ENCODE measurements around the gene NOP58.
"Not testable (repeated sequence)": the region's sequence is repeated elsewhere in the genome, so short reads cannot be mapped to it uniquely, and the experiment has no call there.

The NOP58 gene, protein sequence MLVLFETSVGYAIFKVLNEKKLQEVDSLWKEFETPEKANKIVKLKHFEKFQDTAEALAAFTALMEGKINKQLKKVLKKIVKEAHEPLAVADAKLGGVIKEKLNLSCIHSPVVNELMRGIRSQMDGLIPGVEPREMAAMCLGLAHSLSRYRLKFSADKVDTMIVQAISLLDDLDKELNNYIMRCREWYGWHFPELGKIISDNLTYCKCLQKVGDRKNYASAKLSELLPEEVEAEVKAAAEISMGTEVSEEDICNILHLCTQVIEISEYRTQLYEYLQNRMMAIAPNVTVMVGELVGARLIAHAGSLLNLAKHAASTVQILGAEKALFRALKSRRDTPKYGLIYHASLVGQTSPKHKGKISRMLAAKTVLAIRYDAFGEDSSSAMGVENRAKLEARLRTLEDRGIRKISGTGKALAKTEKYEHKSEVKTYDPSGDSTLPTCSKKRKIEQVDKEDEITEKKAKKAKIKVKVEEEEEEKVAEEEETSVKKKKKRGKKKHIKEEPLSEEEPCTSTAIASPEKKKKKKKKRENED

DNA sequence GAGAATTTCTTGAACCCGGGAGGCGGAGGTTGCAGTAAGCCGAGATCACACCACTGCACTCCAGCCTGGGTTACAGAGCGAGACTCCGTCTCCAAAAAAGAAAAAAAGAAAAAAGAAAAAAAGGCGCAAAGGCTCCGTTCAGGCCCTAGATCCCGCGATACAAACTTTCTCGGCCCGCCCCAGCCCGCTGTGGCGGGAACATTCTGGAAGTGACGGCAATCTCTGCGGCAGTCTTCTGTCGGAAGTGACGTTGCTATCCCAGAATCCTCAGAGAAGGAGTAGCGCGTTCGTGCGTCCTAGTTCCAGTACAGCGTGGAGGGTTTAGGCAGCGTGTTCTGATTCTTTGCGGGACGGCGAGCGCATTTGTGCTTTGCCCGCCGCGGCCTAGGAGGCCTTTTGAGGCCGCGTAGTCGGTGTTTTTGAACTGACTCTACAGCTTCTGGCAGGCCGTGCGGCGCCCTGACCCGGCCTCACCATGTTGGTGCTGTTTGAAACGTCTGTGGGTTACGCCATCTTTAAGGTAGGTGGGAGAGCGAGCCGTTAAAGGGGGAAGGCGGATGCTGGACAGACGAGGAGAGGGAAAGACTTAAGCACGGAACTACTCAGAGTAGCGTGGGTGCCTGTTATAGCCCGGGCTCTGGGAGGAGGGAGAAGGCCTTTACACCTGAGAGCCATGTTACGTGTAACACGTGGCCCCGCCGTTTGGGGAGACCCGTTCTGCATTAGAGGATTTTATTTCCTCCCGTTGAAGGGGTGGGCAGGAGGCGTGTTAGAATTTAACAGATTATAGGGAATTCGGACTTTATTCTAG lies at the start of gene NOP58:
Gene NOP58 (plus strand): TSS at position 297 of the 811 bp plus-strand sequence. CDS start 179 bp downstream, at position 476.
- ATAC-seq (ENCODE audit: low read depth) (peak; percentile 92), DNase-seq (ENCODE audit: low spot score) (peak; percentile 89)
- H3K27me3 ChIP-seq (ENCODE audit: insufficient read depth, poor library complexity, severe bottlenecking) = no peaks in the 10 kb centered on the region
- peaks cover 22% of the 10 kb centered on the region for H3K4me1 ChIP-seq (ENCODE audit: insufficient read depth, poor library complexity, severe bottlenecking)
- H3K9me3 ChIP-seq (ENCODE audit: severe bottlenecking) = no peaks in the 10 kb centered on the region
- H3K36me3 ChIP-seq (ENCODE audit: low read depth) = peaks cover 41% of the 10 kb centered on the region
- H3K4me3 ChIP-seq (ENCODE audit: severe bottlenecking) = peak within 1 kb of the TSS; percentile 79
- TF ChIP-seq, protein P1, sequence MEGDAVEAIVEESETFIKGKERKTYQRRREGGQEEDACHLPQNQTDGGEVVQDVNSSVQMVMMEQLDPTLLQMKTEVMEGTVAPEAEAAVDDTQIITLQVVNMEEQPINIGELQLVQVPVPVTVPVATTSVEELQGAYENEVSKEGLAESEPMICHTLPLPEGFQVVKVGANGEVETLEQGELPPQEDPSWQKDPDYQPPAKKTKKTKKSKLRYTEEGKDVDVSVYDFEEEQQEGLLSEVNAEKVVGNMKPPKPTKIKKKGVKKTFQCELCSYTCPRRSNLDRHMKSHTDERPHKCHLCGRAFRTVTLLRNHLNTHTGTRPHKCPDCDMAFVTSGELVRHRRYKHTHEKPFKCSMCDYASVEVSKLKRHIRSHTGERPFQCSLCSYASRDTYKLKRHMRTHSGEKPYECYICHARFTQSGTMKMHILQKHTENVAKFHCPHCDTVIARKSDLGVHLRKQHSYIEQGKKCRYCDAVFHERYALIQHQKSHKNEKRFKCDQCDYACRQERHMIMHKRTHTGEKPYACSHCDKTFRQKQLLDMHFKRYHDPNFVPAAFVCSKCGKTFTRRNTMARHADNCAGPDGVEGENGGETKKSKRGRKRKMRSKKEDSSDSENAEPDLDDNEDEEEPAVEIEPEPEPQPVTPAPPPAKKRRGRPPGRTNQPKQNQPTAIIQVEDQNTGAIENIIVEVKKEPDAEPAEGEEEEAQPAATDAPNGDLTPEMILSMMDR (IDR thresholded peaks at IDR 0.05; ENCODE audit: poor library complexity, severe bottlenecking) = no peak
- peak within 1 kb of the TSS; percentile 70 for H3K27ac ChIP-seq (ENCODE audit: poor library complexity, severe bottlenecking)

DNA sequence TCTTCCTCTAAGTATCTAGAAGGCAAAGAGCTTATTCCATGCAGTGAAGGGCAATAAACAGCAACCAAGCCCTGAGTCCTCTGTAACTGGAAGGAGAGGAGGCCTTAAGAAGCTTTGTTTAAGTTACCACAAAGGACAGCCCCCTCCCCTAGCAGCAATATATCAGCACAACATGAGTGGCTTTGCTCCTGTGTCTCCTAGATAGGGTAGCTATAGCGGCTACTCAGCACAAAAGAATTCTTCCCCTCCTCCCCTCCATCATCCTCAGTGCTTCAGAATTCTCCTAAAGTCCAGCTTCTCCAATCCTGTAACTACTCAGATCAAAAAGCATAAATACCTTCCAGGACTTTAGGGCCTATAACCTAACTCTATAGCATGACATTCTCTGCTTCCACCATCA lies 43.7 kb upstream of the NOP58 start:
- Histone ChIP-seq H3K4me3 (ENCODE audit: severe bottlenecking) (no peak overlapping the region), H3K9me3 (ENCODE audit: severe bottlenecking) (no peaks in the 10 kb centered on the region), H3K27ac (ENCODE audit: poor library complexity, severe bottlenecking) (no peak overlapping the region), H3K27me3 (ENCODE audit: insufficient read depth, poor library complexity, severe bottlenecking) (no peaks in the 10 kb centered on the region), H3K4me1 (ENCODE audit: insufficient read depth, poor library complexity, severe bottlenecking) (no peaks in the 10 kb centered on the region), H3K36me3 (ENCODE audit: low read depth) (peaks cover 50% of the 10 kb centered on the region)
- TF ChIP-seq, protein P1 (IDR thresholded peaks at IDR 0.05; ENCODE audit: poor library complexity, severe bottlenecking) = no peak
- ATAC-seq (ENCODE audit: low read depth) (peak; percentile 36; the same call in 2 of the 3 replicates), DNase-seq (ENCODE audit: low spot score) (no peak)

DNA sequence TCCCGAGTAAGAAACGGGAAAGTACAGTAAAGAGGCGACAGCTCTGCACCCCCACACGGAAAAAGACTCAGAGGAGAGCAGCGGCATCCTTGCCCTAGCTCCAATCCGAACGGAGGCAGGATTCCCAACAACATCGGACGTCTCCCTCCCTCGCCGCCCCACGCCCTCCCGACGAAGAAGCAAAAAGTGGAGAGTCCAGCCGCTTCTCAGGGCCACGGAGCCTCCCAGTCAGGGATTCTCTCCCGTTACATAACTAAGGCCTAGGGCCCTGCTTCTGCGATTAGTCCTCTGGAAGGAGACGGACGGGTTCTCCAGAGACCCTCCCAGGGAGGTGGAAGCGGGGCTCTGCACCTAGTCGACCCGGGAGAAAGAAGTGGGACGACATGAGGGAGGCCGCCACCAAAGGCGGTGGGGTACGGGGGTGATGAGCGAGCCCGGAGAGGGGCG lies 27.8 kb upstream of the NOP58 start:
- TF ChIP-seq, protein P1 (IDR thresholded peaks at IDR 0.05; ENCODE audit: poor library complexity, severe bottlenecking) = no peak
- Histone ChIP-seq H3K4me3 (ENCODE audit: severe bottlenecking) (peak overlapping the region; percentile 61), H3K4me1 (ENCODE audit: insufficient read depth, poor library complexity, severe bottlenecking) (peaks cover 6% of the 10 kb centered on the region), H3K36me3 (ENCODE audit: low read depth) (peaks cover 20% of the 10 kb centered on the region), H3K27ac (ENCODE audit: poor library complexity, severe bottlenecking) (peak overlapping the region; percentile 72), H3K9me3 (ENCODE audit: severe bottlenecking) (no peaks in the 10 kb centered on the region), H3K27me3 (ENCODE audit: insufficient read depth, poor library complexity, severe bottlenecking) (no peaks in the 10 kb centered on the region)
- peak; percentile 66 for ATAC-seq (ENCODE audit: low read depth)
- DNase-seq (ENCODE audit: low spot score) = peak; percentile 60

DNA sequence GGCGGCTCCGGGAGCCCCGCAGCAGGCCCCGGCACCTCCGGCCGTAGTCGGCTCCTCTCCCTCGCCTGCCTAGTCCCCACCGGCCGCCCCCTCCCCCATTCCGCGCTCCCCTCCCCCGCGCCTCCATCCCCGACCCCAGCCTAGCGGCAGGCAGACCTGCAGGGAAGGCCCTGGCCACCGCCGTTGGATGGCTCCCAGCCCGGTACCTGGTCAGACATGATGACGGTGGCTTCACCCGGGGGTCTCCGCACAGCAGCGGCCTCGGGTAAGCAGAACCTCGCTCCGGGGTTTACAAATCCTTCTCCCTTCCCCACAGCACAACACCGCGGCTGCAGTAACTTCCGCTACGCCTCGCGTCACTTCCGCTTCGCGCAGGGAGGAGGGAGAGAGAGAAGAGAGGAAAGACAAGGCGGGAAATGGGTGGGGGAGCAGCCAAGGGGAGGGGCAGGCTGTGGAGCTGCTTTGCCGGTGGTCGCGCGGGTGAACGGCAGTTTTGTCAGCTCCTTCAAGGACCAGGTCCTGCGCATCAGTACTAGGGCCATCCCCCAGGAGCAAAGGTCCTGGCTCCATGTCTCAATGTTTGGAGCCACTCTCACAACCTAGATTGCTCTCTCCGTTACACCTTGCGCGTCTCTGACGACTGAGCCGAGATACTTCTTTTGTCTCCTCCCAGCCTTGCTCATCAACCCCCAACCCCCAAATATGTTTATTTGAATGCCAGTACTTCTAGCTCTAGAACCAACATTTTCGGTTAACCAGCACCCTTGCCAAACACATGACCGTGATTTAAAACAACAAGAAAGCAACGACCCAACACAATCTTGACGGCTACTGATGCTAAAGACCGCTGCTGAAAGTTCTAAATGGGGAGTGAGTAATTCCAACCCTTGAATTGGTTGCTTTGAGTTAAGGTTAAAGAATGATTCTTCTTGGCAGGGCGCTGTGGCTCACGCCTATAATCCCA lies 27.0 kb upstream of the NOP58 start, which contains the start of gene SUMO1:
Gene SUMO1 (minus strand): TSS at position 364 of the 964 bp plus-strand sequence. CDS start 146 bp downstream, at position 218.
- TF ChIP-seq, protein P1 (IDR thresholded peaks at IDR 0.05; ENCODE audit: poor library complexity, severe bottlenecking) = no peak
- no peaks in the 10 kb centered on the region for H3K9me3 ChIP-seq (ENCODE audit: severe bottlenecking)
- H3K27me3 ChIP-seq (ENCODE audit: insufficient read depth, poor library complexity, severe bottlenecking) = no peaks in the 10 kb centered on the region
- DNase-seq (ENCODE audit: low spot score) (peak; percentile 85), ATAC-seq (ENCODE audit: low read depth) (peak; percentile 92)
- peak within 1 kb of the TSS; percentile 72 for H3K27ac ChIP-seq (ENCODE audit: poor library complexity, severe bottlenecking)
- peak within 1 kb of the TSS; percentile 61 for H3K4me3 ChIP-seq (ENCODE audit: severe bottlenecking)
- peaks cover 13% of the 10 kb centered on the region for H3K36me3 ChIP-seq (ENCODE audit: low read depth)
- peaks cover 6% of the 10 kb centered on the region for H3K4me1 ChIP-seq (ENCODE audit: insufficient read depth, poor library complexity, severe bottlenecking)

DNA sequence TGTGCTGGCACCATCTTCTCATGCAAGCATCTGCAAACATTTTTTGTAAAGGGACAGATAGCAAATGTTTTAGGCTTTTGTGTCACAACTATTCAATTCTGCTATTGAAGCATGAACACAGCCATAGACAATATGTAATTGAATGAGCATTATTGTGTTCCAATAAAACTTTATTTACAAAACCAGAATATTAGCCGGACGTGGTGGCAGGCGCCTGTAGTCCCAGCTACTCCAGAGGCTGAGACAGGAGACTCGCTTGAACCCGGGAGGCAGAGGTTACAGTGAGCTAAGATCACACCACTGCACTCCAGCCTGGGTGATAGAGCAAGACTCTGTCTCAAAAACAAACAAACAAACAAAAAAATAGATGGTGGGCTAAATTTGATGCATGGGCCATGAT lies 17.9 kb upstream of the NOP58 start:
- H3K9me3 ChIP-seq (ENCODE audit: severe bottlenecking); H3K4me1 ChIP-seq (ENCODE audit: insufficient read depth, poor library complexity, severe bottlenecking); H3K4me3 ChIP-seq (ENCODE audit: severe bottlenecking); H3K27me3 ChIP-seq (ENCODE audit: insufficient read depth, poor library complexity, severe bottlenecking); H3K27ac ChIP-seq (ENCODE audit: poor library complexity, severe bottlenecking); H3K36me3 ChIP-seq (ENCODE audit: low read depth); DNase-seq (ENCODE audit: low spot score); ATAC-seq (ENCODE audit: low read depth): not testable (repeated sequence)

All from RWPE2 (cell line).